ENCODE data around the gene FEZF1.
"Not testable (repeated sequence)": the region's sequence is repeated elsewhere in the genome, so short reads cannot be mapped to it uniquely, and the experiment has no call there.

FEZF1 gene

GRCh38 chr7:122291189-122291588, 13.4 kb downstream of the FEZF1 start:
- Histone ChIP-seq H3K27me3 (replicated peaks) (no peaks in the 10 kb centered on the region), H3K36me3 (replicated peaks) (no peaks in the 10 kb centered on the region), H3K4me3 (ENCODE audit: low read depth, low read length) (no peak overlapping the region), H3K27ac (no peak overlapping the region)
- TF ChIP-seq CTCF (IDR thresholded peaks at IDR 0.05; ENCODE audit: low read depth, low read length, missing control alignments) = no peak
- DNase-seq = no peak
- in situ Hi-C loops (cut with HindIII; ENCODE audit: low pct_ligation_motif_present, low sequenced_read_pairs) = no loop called here

GRCh38 chr7:122290476-122290875, 14.1 kb downstream of the FEZF1 start:
- Histone ChIP-seq H3K4me3 (ENCODE audit: low read depth, low read length) (no peak overlapping the region), H3K36me3 (replicated peaks) (no peaks in the 10 kb centered on the region), H3K27me3 (replicated peaks) (no peaks in the 10 kb centered on the region), H3K27ac (no peak overlapping the region)
- no peak for DNase-seq
- no peak for TF ChIP-seq CTCF (IDR thresholded peaks at IDR 0.05; ENCODE audit: low read depth, low read length, missing control alignments)
- in situ Hi-C loops (cut with HindIII; ENCODE audit: low pct_ligation_motif_present, low sequenced_read_pairs) = no loop called here

- Histone ChIP-seq H3K27ac (no peak overlapping the region), H3K27me3 (replicated peaks) (no peaks in the 10 kb centered on the region), H3K4me3 (ENCODE audit: low read depth, low read length) (no peak overlapping the region), H3K36me3 (replicated peaks) (no peaks in the 10 kb centered on the region)
- DNase-seq = no peak
- in situ Hi-C loops (cut with HindIII; ENCODE audit: low pct_ligation_motif_present, low sequenced_read_pairs) = no loop called here
- no peak for TF ChIP-seq CTCF (IDR thresholded peaks at IDR 0.05; ENCODE audit: low read depth, low read length, missing control alignments)
These were observed 15.1 kb downstream of the FEZF1 start for GRCh38 chr7:122289426-122289825.

GRCh38 chr7:122284608-122285007, 19.9 kb downstream of the FEZF1 start:
- H3K27me3 ChIP-seq (replicated peaks); H3K36me3 ChIP-seq (replicated peaks); DNase-seq; H3K4me3 ChIP-seq (ENCODE audit: low read depth, low read length); in situ Hi-C loops (cut with HindIII; ENCODE audit: low pct_ligation_motif_present, low sequenced_read_pairs); H3K27ac ChIP-seq: not testable (repeated sequence)

GRCh38 chr7:122273117-122273516, 31.4 kb downstream of the FEZF1 start:
- TF ChIP-seq CTCF (IDR thresholded peaks at IDR 0.05; ENCODE audit: low read depth, low read length, missing control alignments) = no peak
- Histone ChIP-seq H3K36me3 (replicated peaks) (no peaks in the 10 kb centered on the region), H3K27me3 (replicated peaks) (no peaks in the 10 kb centered on the region), H3K4me3 (ENCODE audit: low read depth, low read length) (no peak overlapping the region), H3K27ac (no peak overlapping the region)
- in situ Hi-C loops (cut with HindIII; ENCODE audit: low pct_ligation_motif_present, low sequenced_read_pairs) = no loop called here
- DNase-seq = no peak

GRCh38 chr7:122269241-122269640, 35.3 kb downstream of the FEZF1 start:
- in situ Hi-C loops (cut with HindIII; ENCODE audit: low pct_ligation_motif_present, low sequenced_read_pairs) = no loop called here
- no peak overlapping the region for H3K27ac ChIP-seq
- TF ChIP-seq CTCF (IDR thresholded peaks at IDR 0.05; ENCODE audit: low read depth, low read length, missing control alignments) = no peak
- no peak overlapping the region for H3K4me3 ChIP-seq (ENCODE audit: low read depth, low read length)
- no peaks in the 10 kb centered on the region for H3K27me3 ChIP-seq (replicated peaks)
- no peaks in the 10 kb centered on the region for H3K36me3 ChIP-seq (replicated peaks)
- DNase-seq = no peak
